SK-N-SH (cell line): ENCODE data around the gene BTBD16. TPM values are rescaled to one million over a fixed set of nuclear protein-coding genes. Genes with fewer than 3 reads are reported as not detected.

Source experiments
- CTCF ChIA-PET: fragments of 300-600, 350-600 bp; formaldehyde crosslinking; extraction: SDS; loops from one replicate; lab custom pipeline; 2021; lab: Yijun Ruan, JAX
- POLR2A ChIA-PET: fragments of 350-600 bp; sonication (Branson Sonifier 250); formaldehyde crosslinking; extraction: SDS; loops from one replicate; lab custom pipeline; 2020; ENCODE audit warnings: antibody characterized with exemption, inconsistent platforms; lab: Yijun Ruan, JAX
- DNase-seq: peaks from one replicate; pipeline ENCODE4 v3.0.0; 2012
- H2AFZ ChIP-seq: fragments of 200-600 bp; sonication (generic); 2 replicates; pipeline ENCODE4 v1.8.1; 2016; ENCODE audit warnings: antibody characterized with exemption, mild to moderate bottlenecking, low read depth
- H3F3A ChIP-seq: fragments of 200-600 bp; sonication (generic); replicated peaks from 2 replicates; pipeline ENCODE3; 2016; ENCODE audit warnings: antibody characterized with exemption, mild to moderate bottlenecking; ENCODE audit not compliant: insufficient read depth
- H3K27ac ChIP-seq, 2 experiments: fragments of 200-500 bp in 1 of 2; fragments of 200-600 bp in 1 of 2; sonication (Bioruptor generic) in 1 of 2; sonication (generic), shearing (Covaris generic) in 1 of 2; 2 replicates each; pipeline versions ENCODE4 v1.5.1 to v1.6.1; 2014 to 2016; ENCODE audit warnings: low read depth in 2 of 2, inconsistent platforms in 1 of 2, low read length in 1 of 2, mild to moderate bottlenecking in 1 of 2, mixed read lengths in 1 of 2
- H3K27me3 ChIP-seq: fragments of 200-600 bp; sonication (generic), shearing (Covaris generic); 2 replicates; pipeline ENCODE4 v1.6.1; 2016; ENCODE audit warnings: mixed run types; ENCODE audit not compliant: insufficient read depth
- H3K36me3 ChIP-seq, 2 experiments: fragments of 200-500 bp in 1 of 2; fragments of 200-600 bp in 1 of 2; sonication (Bioruptor generic) in 1 of 2; sonication (generic) in 1 of 2; replicated peaks in 1 of 2; 2 replicates each; pipeline versions ENCODE3 to v1.5.1; 2014 to 2016; ENCODE audit warnings: low read length in 1 of 2, mild to moderate bottlenecking in 1 of 2; ENCODE audit not compliant: insufficient read depth in 2 of 2, control insufficient read depth in 1 of 2
- H3K4me1 ChIP-seq, 2 experiments: fragments of 200-500 bp in 1 of 2; fragments of 200-600 bp in 1 of 2; sonication (Bioruptor generic) in 1 of 2; sonication (generic), shearing (Covaris generic) in 1 of 2; 2 replicates each; pipeline versions ENCODE4 v1.5.1 to v1.6.1; 2014 to 2016; ENCODE audit warnings: low read depth in 1 of 2, low read length in 1 of 2, mixed run types in 1 of 2; ENCODE audit not compliant: insufficient read depth in 2 of 2, control insufficient read depth in 1 of 2
- H3K4me2 ChIP-seq: fragments of 200-600 bp; sonication (generic), shearing (Covaris generic); 2 replicates; pipeline ENCODE4 v1.6.1; 2017; ENCODE audit warnings: mixed run types
- H3K4me3 ChIP-seq, 2 experiments: fragments of 200-500 bp in 1 of 2; fragments of 200-600 bp in 1 of 2; sonication (Bioruptor generic) in 1 of 2; sonication (generic), shearing (Covaris generic) in 1 of 2; 2 replicates each; pipeline versions ENCODE4 v1.5.1 to v1.8.1; 2014 to 2016; ENCODE audit warnings: low read depth in 2 of 2, inconsistent platforms in 1 of 2, low read length in 1 of 2, mild to moderate bottlenecking in 1 of 2, mixed read lengths in 1 of 2, moderate library complexity in 1 of 2
- H3K79me2 ChIP-seq: fragments of 200-600 bp; sonication (generic); 2 replicates; pipeline ENCODE4 v1.8.1; 2017; ENCODE audit warnings: mild to moderate bottlenecking; ENCODE audit not compliant: insufficient read depth
- H3K9ac ChIP-seq: fragments of 200-600 bp; sonication (generic); 2 replicates; pipeline ENCODE4 v1.6.1; 2017; ENCODE audit warnings: mixed run types
- H3K9me2 ChIP-seq: fragments of 200-600 bp; sonication (generic); 2 replicates; pipeline ENCODE4 v1.6.1; 2017; ENCODE audit warnings: mixed run types
- H3K9me3 ChIP-seq: fragments of 200-600 bp; sonication (generic); 2 replicates; pipeline ENCODE4 v1.6.1; 2017; ENCODE audit warnings: mixed run types, mild to moderate bottlenecking, moderate library complexity
- H4K20me1 ChIP-seq: fragments of 200-600 bp; sonication (generic); 2 replicates; pipeline ENCODE4 v1.6.1; 2017; ENCODE audit warnings: mild to moderate bottlenecking, mixed run types; ENCODE audit not compliant: insufficient read depth
- CTCF ChIP-seq: fragments of 200-600 bp; sonication (generic); IDR thresholded peaks from 2 replicates; pipeline ENCODE4 v1.6.1; 2017; ENCODE audit warnings: antibody characterized with exemption, mild to moderate bottlenecking, moderate library complexity
- ELF1 ChIP-seq: IDR thresholded peaks from 2 replicates; pipeline ENCODE4 v1.4.0; 2012
- EP300 ChIP-seq, 2 experiments: IDR thresholded peaks; 2 replicates each; pipeline versions ENCODE4 v1.4.0 to v1.6.1; 2012; ENCODE audit warnings: borderline replicate concordance in 1 of 2, low read depth in 1 of 2, low read length in 1 of 2
- EZH2phosphoT487 ChIP-seq: fragments of 200-600 bp; sonication (generic); IDR thresholded peaks from 2 replicates; pipeline ENCODE4 v1.6.1; 2017; ENCODE audit warnings: low read depth, mixed run types, mild to moderate bottlenecking, antibody characterized with exemption, moderate library complexity, borderline replicate concordance
- FOXJ3 ChIP-seq: sonication (generic); formaldehyde crosslinking; IDR thresholded peaks from 2 replicates; pipeline ENCODE4 v1.5.1; 2020; ENCODE audit warnings: mild to moderate bottlenecking, missing genetic modification reagents
- FOXM1 ChIP-seq: IDR thresholded peaks from 2 replicates; pipeline ENCODE4 v1.4.0; 2012; ENCODE audit warnings: low read depth, mild to moderate bottlenecking
- GABPA ChIP-seq: IDR thresholded peaks from 2 replicates; pipeline ENCODE4 v1.4.0; 2012; ENCODE audit warnings: low read depth, mild to moderate bottlenecking
- GATA2 ChIP-seq: sonication (generic); formaldehyde crosslinking; IDR thresholded peaks from 2 replicates; pipeline ENCODE4 v1.5.0; 2020; ENCODE audit warnings: mild to moderate bottlenecking, missing genetic modification reagents
- IRF3 ChIP-seq: fragments of 150-350 bp; IDR thresholded peaks from 2 replicates; pipeline ENCODE4 v1.6.1; 2016; ENCODE audit warnings: mild to moderate bottlenecking, low read depth, low read length
- JUND ChIP-seq: IDR thresholded peaks from 2 replicates; pipeline ENCODE4 v1.4.0; 2012
- MAX ChIP-seq: IDR thresholded peaks from 2 replicates; pipeline ENCODE4 v1.4.0; 2012; ENCODE audit warnings: low read depth
- MEF2A ChIP-seq: IDR thresholded peaks from 2 replicates; pipeline ENCODE4 v1.4.0; 2012; ENCODE audit warnings: low read depth, borderline replicate concordance
- RAD21 ChIP-seq: IDR thresholded peaks from 2 replicates; pipeline ENCODE4 v1.6.1; 2012; ENCODE audit warnings: mild to moderate bottlenecking, low read length
- RXRA ChIP-seq: IDR thresholded peaks from 2 replicates; pipeline ENCODE4 v1.4.0; 2012; ENCODE audit warnings: low read depth, mild to moderate bottlenecking, borderline replicate concordance
- SIN3A ChIP-seq: IDR thresholded peaks from 2 replicates; pipeline ENCODE4 v1.6.1; 2012; ENCODE audit warnings: low read depth, mild to moderate bottlenecking, low read length, moderate library complexity, borderline replicate concordance
- SMC3 ChIP-seq: IDR thresholded peaks from 2 replicates; pipeline ENCODE4 v1.6.1; 2012; ENCODE audit warnings: low read depth, low read length, improper control_type of control experiment
- TAF1 ChIP-seq: IDR thresholded peaks from 2 replicates; pipeline ENCODE4 v1.6.1; 2012; ENCODE audit warnings: low read depth, mild to moderate bottlenecking, low read length, moderate library complexity, borderline replicate concordance
- USF1 ChIP-seq: IDR thresholded peaks from 2 replicates; pipeline ENCODE4 v1.4.0; 2012; ENCODE audit warnings: low read depth, borderline replicate concordance
- USF2 ChIP-seq: fragments of 150-350 bp; IDR thresholded peaks from 2 replicates; pipeline ENCODE4 v1.6.1; 2017; ENCODE audit warnings: antibody characterized with exemption, low read length, low read depth, borderline replicate concordance
- YY1 ChIP-seq: IDR thresholded peaks from 2 replicates; pipeline ENCODE4 v1.4.0; 2012; ENCODE audit warnings: low read depth, mild to moderate bottlenecking
- WGBS: methylation state at CpG from one replicate; pipeline ENCODE4 v1.1.6; 2017; ENCODE audit warnings: low lambda C conversion rate; 5-methylcytosine and 5-hydroxymethylcytosine counted together
- polyA plus RNA-seq, 3 experiments: library from polyadenylated mRNA; depleted of rRNA; stranded (reverse); fragments of >200 nt; gene quantifications; 2 replicates each; pipeline ENCODE4 v1.2.3, GENCODE V29; 2012

The BTBD16 gene
- polyA plus RNA-seq, 1 of the 3 experiments (the other 2 are of a cell fraction) = not detected

GRCh38 chr10:122288262-122288661 lies 17.2 kb downstream of the BTBD16 start:
- no peak for DNase-seq
- Histone ChIP-seq H3K27me3 (no peaks in the 10 kb centered on the region), H3K27ac (no peak overlapping the region), H3K79me2 (no peaks in the 10 kb centered on the region), H3K4me3 (no peak overlapping the region), H3K9me2 (no peaks in the 10 kb centered on the region), H3K36me3 (no peaks in the 10 kb centered on the region), H2AFZ (no peak overlapping the region), H3K9ac (no peak overlapping the region), H3F3A (no peaks in the 10 kb centered on the region), H3K9me3 (no peaks in the 10 kb centered on the region), H3K4me2 (no peak overlapping the region), H3K4me1 (no peaks in the 10 kb centered on the region), H4K20me1 (no peaks in the 10 kb centered on the region)
- WGBS = 78% methylated on average over 6 of the region's 6 CpGs
- TF ChIP-seq EP300 (IDR thresholded peaks at IDR 0.05; ENCODE audit: borderline replicate concordance in 1 of 2, low read depth in 1 of 2, low read length in 1 of 2) (no peak), USF1 (no peak), MEF2A (no peak), EZH2phosphoT487 (no peak), MAX (no peak), CTCF (no peak), RXRA (no peak), USF2 (no peak), SMC3 (no peak), RAD21 (no peak), GABPA (no peak), SIN3A (no peak), ELF1 (no peak), IRF3 (no peak), TAF1 (no peak), FOXJ3 (CRISPR knock-in tag) (no peak), GATA2 (no peak), YY1 (no peak), JUND (no peak), FOXM1 (no peak)
- POLR2A ChIA-PET = no interaction called here
- CTCF ChIA-PET = interaction anchor here (1.0 to 1.5 kb wide), 3 partner anchors 10 to 147 kb away, joined by 3 to 4 read pairs (median 4); no protein-coding TSS in a partner anchor
